ENCODE measurements around the gene TBC1D22B.

The TBC1D22B gene, protein sequence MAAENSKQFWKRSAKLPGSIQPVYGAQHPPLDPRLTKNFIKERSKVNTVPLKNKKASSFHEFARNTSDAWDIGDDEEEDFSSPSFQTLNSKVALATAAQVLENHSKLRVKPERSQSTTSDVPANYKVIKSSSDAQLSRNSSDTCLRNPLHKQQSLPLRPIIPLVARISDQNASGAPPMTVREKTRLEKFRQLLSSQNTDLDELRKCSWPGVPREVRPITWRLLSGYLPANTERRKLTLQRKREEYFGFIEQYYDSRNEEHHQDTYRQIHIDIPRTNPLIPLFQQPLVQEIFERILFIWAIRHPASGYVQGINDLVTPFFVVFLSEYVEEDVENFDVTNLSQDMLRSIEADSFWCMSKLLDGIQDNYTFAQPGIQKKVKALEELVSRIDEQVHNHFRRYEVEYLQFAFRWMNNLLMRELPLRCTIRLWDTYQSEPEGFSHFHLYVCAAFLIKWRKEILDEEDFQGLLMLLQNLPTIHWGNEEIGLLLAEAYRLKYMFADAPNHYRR

DNA sequence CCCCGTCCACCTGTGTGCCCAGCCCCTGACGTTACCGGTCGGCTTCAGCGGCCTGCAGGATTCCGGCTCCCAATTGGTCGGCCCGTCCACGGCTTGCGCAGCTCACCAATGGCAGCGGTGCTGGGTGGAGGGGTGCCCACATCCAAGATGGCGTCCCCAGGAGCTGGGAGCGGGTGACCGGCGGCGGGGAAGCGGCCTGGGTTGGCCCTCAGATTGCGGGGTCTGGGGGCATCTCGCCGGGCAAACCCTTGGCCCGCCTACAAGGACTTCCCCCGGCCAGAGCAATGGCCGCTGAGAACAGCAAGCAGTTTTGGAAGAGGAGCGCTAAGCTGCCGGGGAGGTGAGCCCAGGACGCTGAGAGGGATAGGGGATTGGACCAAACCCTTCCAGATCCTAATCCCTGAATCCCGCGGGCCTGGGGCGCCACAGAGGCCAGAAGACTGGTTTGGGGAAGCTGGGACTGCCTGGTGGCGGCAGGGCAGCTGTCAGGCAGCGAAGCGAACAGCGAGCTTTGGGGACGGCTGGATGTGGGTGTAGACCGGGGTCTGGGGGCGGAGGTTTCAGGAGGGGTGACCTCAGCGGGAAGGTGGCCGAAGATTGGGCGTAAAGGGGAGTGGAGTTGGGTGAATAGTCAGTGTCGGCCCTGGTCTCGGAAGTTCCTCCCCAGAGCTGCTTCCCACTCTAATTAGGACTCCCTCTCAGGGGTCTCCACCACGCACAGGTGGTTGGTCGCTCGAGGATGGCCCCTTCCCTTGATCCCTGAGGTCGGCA, at the start of gene TBC1D22B, which contains the start of gene TMEM217:
Gene TBC1D22B (plus strand): TSS at position 139 of the 771 bp plus-strand sequence. CDS start 146 bp downstream, at position 285.
Gene TMEM217 (minus strand): TSS at position 511 of the 771 bp plus-strand sequence. CDS start 39,114 bp downstream, outside the sequence.
- peak; percentile 73 for DNase-seq (ENCODE audit: low read depth, low spot score)

DNA sequence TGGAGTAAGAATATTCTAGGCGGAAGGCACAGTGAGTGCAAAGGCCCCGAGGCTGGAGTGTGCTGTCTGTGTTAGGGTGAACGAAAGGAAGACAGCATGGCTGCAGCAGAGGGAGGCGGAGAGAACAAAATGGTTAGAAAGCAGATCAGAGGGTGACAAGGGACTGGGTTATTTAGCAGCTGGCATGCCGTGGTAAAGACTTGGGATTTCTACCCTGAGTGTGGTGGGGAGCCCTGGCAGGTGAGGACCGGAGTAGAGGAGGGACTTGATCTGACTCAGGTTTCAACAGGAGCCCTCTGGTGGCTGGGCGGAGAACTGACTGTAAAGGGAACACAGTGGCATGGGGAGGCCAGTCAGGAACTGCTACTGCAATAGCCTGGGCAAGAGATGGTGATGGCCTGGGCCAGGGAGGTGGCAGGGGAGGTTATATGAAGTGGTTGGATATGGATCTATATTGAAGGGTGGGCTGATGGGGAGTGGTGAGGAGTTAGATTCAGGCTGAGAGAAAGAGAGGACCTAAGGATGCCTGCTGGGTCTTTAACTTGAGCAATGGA, 49.6 kb upstream of the TBC1D22B start:
- peak; percentile 47 for DNase-seq (ENCODE audit: low read depth, low spot score)

DNA sequence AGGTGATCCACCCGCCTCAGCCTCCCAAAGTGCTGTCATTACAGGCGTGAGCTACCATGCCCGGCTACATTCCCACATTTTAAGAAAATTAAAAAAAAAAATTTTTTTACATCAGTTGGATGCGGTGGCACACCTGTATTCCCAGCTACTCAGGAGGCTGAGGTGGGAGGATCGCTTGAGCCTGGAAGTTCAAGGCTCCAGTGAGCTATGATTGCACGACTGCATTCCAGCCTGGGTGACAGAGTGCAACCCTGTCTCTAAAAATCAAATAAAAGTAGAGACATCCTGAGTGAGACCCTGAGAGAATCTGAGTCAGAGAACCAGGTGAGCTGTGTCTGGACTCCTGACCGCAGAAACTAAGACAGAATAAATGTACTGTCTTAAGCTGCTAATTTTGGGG, 48.8 kb upstream of the TBC1D22B start:
- no peak for DNase-seq (ENCODE audit: low read depth, low spot score)

DNA sequence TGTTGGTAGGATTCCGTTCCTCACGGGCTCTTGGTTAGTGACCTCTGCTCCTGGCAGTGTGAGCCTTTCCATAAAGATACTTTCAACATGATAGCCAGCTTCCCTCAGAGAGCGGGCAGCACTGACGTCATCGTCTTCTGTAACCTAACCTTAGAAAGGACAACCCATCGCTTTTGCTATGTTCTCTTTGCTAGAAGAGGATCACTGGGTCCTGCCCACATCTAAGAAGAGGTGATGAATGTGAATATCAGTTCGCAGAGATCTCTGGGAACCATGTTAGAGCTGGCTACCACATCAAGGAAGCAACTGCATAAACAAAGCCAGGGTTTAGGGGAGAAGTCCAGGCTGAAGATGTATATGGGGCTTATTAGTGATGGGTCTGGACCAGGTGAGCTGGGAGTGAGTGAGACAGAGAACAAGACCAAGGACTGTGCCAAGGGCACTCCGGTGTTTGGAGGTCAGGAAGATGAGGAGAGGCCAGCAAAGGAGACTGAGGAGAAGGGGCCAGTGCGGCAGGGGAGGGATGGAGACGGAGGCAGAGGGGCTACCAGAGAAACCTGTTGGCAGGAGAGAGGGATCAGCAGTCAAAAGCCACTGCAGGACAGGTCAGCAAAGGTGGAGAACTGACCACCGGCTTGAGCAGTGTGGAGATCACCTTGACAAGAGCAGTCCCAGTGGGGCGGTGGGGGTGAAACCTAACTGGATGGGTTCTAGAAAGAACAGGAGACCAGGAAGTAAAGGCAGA, 47.9 kb upstream of the TBC1D22B start:
- DNase-seq (ENCODE audit: low read depth, low spot score), result no peak

DNA sequence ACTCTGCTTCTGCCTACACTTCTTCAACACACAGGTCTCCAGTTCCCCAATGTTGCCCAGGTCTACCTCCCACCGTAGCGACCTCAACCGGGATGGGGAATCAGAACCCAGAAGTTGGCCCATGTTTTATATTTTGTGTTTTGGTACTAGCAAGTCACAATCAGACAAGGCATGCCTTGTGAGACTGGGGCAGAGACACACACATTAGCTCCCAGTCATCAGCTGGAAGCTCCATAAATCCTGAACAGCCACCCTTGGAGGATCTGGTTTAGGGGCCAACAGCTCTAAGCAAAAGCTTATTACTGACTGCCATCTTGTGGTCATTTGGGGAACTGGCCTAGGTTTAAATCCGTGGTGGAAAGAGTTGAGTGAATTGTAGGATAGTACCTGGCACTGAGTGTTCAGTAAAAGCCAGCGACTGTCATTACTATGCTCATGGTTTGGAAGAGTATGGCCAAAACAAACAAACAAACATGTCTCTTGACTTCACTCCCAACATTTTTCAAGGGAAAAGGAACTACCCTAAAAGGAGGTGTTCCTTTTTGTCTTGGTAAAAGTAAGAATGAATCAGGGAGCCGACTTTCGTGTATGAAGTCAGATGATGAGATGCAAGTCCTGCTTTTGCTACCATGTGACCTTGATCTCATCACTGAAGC, 47.1 kb upstream of the TBC1D22B start:
- peak; percentile 69 for DNase-seq (ENCODE audit: low read depth, low spot score)

DNA sequence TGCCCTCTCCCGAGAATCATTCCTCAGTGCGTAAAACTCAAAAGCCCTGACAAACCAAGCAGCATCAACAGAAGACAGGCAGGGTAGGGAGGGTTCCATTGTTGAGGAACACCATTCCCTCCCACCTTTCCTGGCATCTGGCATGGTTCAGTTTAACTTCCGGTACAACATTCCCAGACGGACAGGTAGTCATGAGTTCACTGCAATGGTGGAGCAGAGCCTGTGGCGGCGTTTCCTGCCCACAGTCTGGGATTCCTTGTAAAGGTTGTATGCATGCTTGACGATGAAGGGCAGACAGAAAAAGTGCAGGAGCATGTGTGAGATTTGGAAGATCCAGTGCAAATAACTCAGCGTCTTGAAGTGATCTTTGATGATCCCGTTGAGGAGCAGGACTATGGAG, 45.3 kb upstream of the TBC1D22B start:
- no peak for DNase-seq (ENCODE audit: low read depth, low spot score)

DNA sequence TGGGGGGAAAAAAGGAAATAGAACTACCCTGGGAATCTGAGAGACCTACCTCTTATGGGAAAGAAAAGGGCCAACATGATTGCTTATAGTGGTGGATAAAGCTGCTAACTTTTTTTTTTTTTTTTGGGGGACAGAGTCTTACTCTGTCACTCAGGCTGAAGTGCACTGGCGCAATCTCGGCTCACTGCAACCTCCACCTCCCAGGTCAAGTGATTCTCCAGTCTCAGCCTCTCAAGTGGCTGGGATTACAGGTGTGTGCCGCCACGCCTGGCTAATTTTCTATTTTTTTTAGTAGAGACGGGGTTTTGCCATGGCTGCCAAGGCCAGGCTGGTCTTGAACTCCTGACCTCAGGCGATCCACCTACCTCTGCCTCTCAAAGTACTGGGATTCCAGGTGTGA, 39.5 kb upstream of the TBC1D22B start:
- DNase-seq (ENCODE audit: low read depth, low spot score), result no peak

DNA sequence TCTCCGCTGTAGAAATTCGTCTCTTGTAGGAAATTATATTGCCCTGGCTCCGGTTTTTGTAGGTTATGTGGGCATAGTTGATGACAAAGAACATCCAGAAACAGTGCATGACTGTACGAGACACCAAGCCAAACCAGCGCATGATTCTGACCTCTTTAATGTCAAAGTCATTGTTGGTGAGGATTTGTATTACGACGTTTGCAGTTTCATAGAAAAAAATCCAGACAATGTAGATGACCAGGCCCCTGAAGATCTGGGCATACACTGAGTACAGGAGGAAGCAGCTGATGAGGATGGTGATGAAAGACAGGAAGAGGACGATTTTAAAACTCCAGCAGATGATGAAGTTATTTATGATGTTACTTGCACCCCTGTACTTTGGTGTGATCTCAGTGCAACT, 39.1 kb upstream of the TBC1D22B start:
- DNase-seq (ENCODE audit: low read depth, low spot score), result no peak

DNA sequence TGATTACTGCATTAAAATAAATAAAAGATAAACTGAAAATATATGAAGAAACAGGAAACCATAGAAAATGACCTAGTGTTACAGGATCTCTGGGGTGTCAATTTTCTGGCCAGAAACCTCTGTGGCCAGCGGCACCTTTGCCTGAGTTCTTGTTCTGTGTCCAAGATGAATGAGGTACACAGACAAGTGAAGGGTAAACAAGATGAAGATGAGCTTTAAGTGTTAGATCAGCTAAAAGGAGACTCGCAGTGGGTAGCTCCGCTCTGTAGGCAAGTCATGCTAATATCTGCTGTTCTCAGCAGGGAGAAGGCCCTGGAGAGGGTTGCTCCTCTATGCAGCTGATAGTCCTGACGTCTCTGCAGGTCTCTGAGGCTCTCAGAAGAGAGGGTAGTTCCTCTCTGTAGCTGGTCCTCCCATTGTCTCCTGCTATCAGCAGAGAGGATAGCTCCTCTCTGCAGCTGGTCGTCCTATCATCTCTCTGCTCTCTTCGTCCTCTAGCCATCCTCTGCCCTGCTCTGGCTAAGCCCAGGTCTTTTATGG, 35.9 kb upstream of the TBC1D22B start:
- peak; percentile 33 for DNase-seq (ENCODE audit: low read depth, low spot score)

DNA sequence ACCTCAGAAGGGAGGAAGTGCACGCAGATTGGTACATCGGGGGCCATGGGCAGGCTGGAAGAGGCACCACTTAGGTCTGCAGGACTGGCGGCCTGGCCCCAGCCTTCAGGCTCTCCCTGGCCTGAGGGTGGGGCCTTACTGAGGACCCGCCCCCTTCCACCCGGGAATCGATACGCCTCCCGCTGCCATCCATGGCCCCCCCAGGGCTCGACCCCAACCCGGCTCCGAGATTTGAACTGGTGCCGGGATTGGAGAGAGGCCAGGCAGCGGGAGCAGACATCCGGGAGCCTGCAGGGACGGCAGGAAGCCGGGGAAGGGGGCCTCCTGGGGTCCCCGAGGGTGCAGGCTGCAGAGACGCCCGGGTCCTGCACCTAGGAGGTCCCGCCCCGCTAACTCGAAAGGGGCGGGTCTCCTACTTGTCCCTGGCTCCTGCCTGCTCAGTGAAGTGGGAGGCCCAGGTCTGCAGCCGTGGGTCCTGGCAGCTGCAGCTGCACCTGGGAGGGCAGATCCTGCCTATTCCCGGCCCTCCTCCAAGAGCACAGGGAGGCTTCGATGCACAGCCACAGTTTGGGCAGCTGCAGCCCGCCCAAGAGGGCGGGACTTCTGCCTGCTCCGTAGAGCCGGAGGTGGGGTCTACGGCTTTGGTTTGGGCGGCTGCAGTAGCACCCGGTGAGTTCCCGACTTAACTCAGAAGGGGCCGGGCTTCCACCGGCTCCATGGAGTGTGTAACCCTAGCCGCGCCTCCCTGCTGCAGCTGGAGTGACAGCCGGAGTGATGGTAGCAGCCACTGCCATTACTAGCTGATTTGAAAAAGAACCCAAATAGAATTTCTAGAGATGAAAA, 35.2 kb upstream of the TBC1D22B start:
- peak; percentile 90 for DNase-seq (ENCODE audit: low read depth, low spot score)

DNA sequence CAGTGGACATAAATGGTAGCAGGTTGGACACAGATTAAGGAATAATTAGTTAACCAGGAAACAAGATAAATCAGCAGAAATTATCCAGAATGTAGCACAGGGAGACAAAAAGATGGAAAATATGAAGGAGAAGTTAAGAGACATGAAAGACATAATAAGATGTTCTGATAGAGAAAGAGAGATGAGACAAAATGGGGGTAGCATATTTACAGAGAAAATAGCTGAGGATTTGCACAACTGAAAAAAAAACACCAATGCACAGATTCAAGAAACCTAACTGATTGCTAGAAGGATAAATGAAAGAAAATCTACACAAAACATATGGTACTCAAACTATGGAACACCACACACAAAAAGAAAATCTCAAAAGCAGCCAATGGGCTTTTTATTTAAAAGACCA, 34.6 kb upstream of the TBC1D22B start:
- DNase-seq (ENCODE audit: low read depth, low spot score), result no peak

DNA sequence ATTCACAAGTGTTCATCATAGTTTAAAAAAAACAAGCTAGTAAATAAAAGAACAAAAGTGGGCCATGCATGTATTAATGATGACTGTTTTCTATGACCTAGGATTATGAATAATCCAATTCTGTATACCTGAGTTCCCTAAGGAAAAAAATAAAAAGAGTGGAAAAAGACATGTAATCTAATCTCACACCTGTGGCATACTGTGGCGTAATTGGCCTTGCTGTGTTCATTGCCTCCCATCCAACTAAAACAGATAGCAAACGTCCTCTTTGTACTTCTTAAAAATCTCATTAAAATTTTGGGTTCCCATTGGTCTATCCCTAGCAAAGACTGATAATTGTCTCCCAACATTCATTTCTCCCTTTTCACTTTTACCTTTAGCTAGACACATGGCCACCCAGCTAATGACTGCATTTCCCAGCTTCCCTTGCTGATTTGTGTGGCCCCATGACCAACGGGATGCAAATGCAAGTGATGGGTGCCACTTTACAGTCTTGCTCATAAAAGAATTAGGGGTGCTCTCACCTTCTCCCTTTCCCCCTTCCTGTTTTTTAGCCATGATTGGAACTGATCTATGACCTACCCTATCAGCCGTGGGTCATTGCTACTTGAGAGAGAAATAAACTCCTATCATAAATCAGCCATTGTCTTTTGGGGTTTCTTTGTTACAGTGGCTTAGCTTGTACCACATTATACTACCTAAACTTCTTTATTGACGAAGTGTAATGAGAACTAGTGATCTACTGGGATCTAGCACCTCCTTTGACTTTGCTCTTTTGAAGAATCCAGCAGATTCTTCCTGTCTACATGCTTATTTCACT, 32.0 kb upstream of the TBC1D22B start:
- DNase-seq (ENCODE audit: low read depth, low spot score), result no peak

DNA sequence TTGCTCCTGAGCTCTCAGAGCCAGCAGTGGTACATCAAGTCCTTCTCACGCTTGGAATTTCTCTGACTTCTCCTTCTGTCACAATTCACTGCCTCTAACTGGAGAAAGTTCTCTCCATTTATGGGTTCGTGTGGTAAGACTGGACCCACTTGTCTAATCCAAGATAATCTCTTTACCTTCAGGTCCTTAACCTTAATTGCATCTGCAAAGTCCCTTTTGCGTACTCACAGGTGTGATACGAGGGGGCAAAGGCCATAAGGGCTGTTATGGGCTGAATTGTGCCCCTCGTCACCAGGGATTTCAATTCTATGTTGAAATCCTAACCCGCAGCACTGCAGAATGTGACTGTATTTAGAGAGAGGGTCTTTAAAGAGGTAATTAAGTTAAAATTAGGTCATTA, 27.5 kb upstream of the TBC1D22B start:
- DNase-seq (ENCODE audit: low read depth, low spot score), result no peak

DNA sequence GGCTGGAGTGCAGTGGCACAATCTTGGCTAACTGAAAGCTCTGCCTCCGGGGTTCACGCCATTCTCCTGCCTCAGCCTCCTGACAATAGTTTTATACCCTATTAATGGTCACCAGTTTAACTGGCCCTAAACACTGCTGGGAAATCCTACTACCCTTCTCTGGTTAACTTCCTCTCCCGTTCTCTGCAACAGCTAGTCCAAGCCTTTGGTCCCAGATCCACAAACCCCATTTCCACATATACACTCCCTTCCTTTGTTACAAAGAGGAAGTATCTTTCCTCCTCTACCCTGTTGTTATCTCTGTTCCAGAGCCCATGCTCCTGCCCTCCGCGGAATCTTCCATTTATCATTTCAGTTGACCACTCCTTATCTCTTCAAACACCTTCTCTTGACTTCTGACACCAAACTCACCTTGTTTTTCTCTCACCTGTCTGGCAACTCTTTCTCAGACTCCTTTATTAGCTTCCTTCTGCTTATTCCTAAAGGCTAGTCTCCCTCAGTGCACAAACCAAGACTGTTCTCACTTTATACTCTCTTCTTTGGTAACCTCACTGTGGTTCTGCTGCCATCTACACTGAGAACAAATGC, 25.0 kb upstream of the TBC1D22B start:
- no peak for DNase-seq (ENCODE audit: low read depth, low spot score)

DNA sequence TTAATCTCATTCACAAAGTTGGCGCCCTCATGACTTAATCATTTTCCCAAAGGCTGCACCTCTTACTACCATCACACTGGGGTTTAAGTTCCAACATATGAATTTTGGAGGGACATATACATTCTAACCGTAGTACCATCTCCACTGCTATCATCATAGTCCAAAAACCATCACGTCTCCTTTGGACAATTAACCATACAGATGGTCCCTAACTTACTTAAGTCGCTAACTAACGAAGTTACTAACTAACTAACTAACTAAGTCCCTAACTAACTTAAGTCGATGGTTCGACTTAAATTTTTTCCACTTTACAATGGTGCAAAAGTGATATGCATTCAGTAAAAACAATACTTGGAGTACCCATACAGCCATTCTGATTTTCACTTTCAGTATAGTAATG, 24.0 kb upstream of the TBC1D22B start:
- DNase-seq (ENCODE audit: low read depth, low spot score), result no peak

DNA sequence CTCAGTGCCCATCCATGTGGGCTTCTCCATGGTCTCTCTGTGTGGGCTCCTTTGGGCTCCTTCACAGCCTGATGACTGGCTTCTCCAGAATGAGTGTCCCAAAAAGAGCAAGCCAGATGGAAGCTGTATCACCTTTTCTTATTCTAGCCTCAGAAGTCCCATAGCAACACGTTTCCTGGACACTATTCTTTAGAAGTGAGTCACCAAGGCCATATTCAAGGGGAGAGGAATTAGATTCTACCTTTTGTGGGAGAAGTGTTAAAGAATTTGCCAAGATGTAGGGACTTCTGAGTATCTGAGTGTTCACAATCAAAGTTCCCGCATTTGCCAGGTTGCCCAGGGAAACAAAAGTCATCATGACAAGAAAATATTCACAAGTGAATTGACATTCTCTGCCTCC, 20.7 kb upstream of the TBC1D22B start:
- no peak for DNase-seq (ENCODE audit: low read depth, low spot score)

DNA sequence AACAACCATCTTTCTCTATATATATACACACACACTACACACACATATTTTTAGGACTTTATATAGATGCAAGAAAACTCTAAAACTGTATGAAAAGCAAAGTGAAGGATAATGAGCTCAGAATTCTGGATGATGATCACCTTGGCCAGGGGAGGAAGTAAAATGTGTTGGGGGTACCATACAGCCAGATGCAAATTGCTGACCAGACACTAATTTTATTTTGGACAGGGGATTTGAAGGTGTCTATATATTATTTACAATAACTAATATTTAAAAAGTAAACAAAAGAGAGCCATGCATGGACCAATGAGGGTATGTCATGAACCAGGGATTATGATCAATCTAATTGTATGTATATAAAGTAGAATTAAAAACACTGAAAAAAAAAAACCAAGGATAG, 19.8 kb upstream of the TBC1D22B start:
- DNase-seq (ENCODE audit: low read depth, low spot score), result no peak

DNA sequence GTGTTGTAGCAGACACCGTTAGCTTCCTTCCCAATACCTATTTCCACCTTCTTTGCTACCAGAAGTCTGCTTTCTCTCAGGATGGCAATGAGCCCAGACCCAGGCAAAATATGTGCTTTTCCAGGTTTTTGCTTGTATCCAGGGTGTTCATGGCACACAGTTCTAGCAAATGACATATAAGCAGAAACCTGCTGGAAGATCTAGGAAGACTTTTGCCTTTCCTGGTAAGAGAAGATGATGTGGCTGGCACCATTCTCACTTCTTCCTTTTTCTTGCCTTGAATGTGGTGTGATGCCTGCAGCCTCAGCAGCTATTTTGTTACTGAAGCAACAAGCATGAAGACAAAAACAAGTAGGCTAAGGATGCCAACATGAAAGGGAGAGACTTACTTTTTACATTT, 19.2 kb upstream of the TBC1D22B start:
- DNase-seq (ENCODE audit: low read depth, low spot score), result no peak

DNA sequence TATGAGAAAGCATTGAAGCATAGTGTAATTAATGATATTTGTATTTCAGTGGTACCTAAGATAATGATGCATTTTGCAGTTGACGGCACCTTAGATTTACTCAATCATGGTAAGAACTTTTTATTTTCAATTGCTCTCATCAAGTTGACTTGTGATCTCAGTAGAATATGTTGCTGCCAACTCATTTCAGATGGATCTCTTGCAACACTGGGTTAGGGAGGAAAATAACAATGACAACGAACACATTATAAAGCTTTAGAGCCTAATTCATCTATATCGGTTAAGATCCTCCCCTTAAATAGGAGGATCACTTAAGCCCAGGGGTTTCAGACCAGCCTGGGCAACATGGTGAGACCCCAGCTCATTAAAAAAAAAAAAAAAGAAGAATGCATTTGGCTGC, 18.0 kb upstream of the TBC1D22B start:
- no peak for DNase-seq (ENCODE audit: low read depth, low spot score)

All from smooth muscle cell of the brain vasculature (primary cell).